GM20431 (cell line): Measurements from ENCODE around the gene DLG1.
"Not testable (repeated sequence)": the region's sequence is repeated elsewhere in the genome, so short reads cannot be mapped to it uniquely, and the experiment has no call there.

ENCODE experiments used
- in situ Hi-C: fragments of 300-500 bp; cut with MseI, MboI; formaldehyde crosslinking; loops from one replicate; pipeline ENCODE4 v1.15.0; 2020; ENCODE audit warnings: low sequenced_read_pairs; ENCODE audit not compliant: unreplicated experiment

Gene DLG1

GRCh38 chr3:197292648-197293047, 5.8 kb downstream of the DLG1 start:
- in situ Hi-C loops = no loop called here

- in situ Hi-C loops = no loop called here
These were observed 6.2 kb downstream of the DLG1 start for GRCh38 chr3:197292083-197292646.

- in situ Hi-C loops = no loop called here
These were observed 8.7 kb downstream of the DLG1 start for GRCh38 chr3:197289726-197290125.

- in situ Hi-C loops = no loop called here
These were observed 11.7 kb downstream of the DLG1 start for GRCh38 chr3:197286678-197287077.

GRCh38 chr3:197285557-197285956, 12.9 kb downstream of the DLG1 start:
- in situ Hi-C loops = no loop called here

- in situ Hi-C loops = no loop called here
These were observed 15.4 kb downstream of the DLG1 start for GRCh38 chr3:197283045-197283444.

GRCh38 chr3:197281849-197282248, 16.6 kb downstream of the DLG1 start:
- in situ Hi-C loops = no loop called here

GRCh38 chr3:197280156-197280555, 18.3 kb downstream of the DLG1 start:
- in situ Hi-C loops = no loop called here

- in situ Hi-C loops = no loop called here
These were observed 19.5 kb downstream of the DLG1 start for GRCh38 chr3:197278933-197279332.

- in situ Hi-C loops = not testable (repeated sequence)
These were observed 21.6 kb downstream of the DLG1 start for GRCh38 chr3:197276808-197277207.

GRCh38 chr3:197270558-197271317, 27.7 kb downstream of the DLG1 start:
- in situ Hi-C loops = loop anchor here (25.0 kb wide), 1 partner anchor 217 kb away; no protein-coding TSS in a partner anchor

GRCh38 chr3:197269024-197269423, 29.4 kb downstream of the DLG1 start:
- in situ Hi-C loops = loop anchor here (25.0 kb wide), 1 partner anchor 218 kb away; no protein-coding TSS in a partner anchor

- in situ Hi-C loops = loop anchor here (25.0 kb wide), 1 partner anchor 219 kb away; no protein-coding TSS in a partner anchor
These were observed 30.1 kb downstream of the DLG1 start for GRCh38 chr3:197268294-197268693.

- in situ Hi-C loops = loop anchor here (25.0 kb wide), 1 partner anchor 221 kb away; no protein-coding TSS in a partner anchor
These were observed 32.1 kb downstream of the DLG1 start for GRCh38 chr3:197266331-197266730.

GRCh38 chr3:197262709-197263108, 35.7 kb downstream of the DLG1 start:
- in situ Hi-C loops = loop anchor here (25.0 kb wide), 1 partner anchor 225 kb away; no protein-coding TSS in a partner anchor

GRCh38 chr3:197261164-197261509, 37.3 kb downstream of the DLG1 start:
- in situ Hi-C loops = loop anchor here (25.0 kb wide), 1 partner anchor 226 kb away; no protein-coding TSS in a partner anchor

GRCh38 chr3:197260491-197261163, 37.8 kb downstream of the DLG1 start:
- in situ Hi-C loops = loop anchor here (25.0 kb wide), 1 partner anchor 227 kb away; no protein-coding TSS in a partner anchor

GRCh38 chr3:197259096-197259495, 39.3 kb downstream of the DLG1 start:
- in situ Hi-C loops = loop anchor here (25.0 kb wide), 1 partner anchor 228 kb away; no protein-coding TSS in a partner anchor

- in situ Hi-C loops = loop anchor here (25.0 kb wide), 1 partner anchor 229 kb away; no protein-coding TSS in a partner anchor
These were observed 40.1 kb downstream of the DLG1 start for GRCh38 chr3:197258168-197258755.

GRCh38 chr3:197257711-197258110, 40.7 kb downstream of the DLG1 start:
- in situ Hi-C loops = loop anchor here (25.0 kb wide), 1 partner anchor 230 kb away; no protein-coding TSS in a partner anchor
